Endothelial cell of umbilical vein (primary cell): ENCODE measurements around the gene TPCN1. TPM values are rescaled to one million over a fixed set of nuclear protein-coding genes. Genes with fewer than 3 reads are reported as not detected.

Experiments used
- BruUV-seq: library from RNA; stranded (reverse); fragments of 400-500 nt; replicated peaks from 2 replicates; lab custom pipeline; 2021; lab: Mats Ljungman, UMichigan
- CTCF ChIA-PET: fragments of 300-600, 350-600 bp; sonication (Branson Sonifier 250); formaldehyde crosslinking; loops from one replicate; lab custom pipeline; 2021; ENCODE audit warnings: antibody characterized with exemption, inconsistent platforms; lab: Charles Lee
- POLR2A ChIA-PET: fragments of 300-600, 350-600 bp; sonication (Branson Sonifier 250); formaldehyde crosslinking; loops from one replicate; lab custom pipeline; 2021; ENCODE audit warnings: antibody characterized with exemption, inconsistent platforms; lab: Charles Lee
- DNase-seq: peaks from one replicate; pipeline ENCODE4 v3.0.0-alpha.2; 2011; ENCODE audit warnings: low read depth, low spot score
- FAIRE-seq: peaks from 2 replicates; lab custom pipeline; 2011; peaks lifted over from hg19 to GRCh38; lab: Jason Lieb, UNC
- H2AFZ ChIP-seq: 2 replicates; pipeline ENCODE4 v1.6.0; 2012; ENCODE audit warnings: low read depth, low read length, control low read depth, inconsistent platforms
- H3K27ac ChIP-seq: 2 replicates; pipeline ENCODE4 v1.5.1; 2011; ENCODE audit warnings: low read depth, mild to moderate bottlenecking, control low read depth, low read length, moderate library complexity; ENCODE audit not compliant: insufficient read depth
- H3K27me3 ChIP-seq, 2 experiments: 2 replicates each; pipeline versions ENCODE4 v1.6.0 to v1.6.1; 2011; ENCODE audit warnings: low read length in 2 of 2, mixed read lengths in 1 of 2; ENCODE audit not compliant: control insufficient read depth in 2 of 2, insufficient read depth in 2 of 2
- H3K36me3 ChIP-seq, 2 experiments: 2 replicates in 1 of 2; 3 replicates in 1 of 2; pipeline ENCODE4 v1.5.1; 2011; ENCODE audit warnings: low read length in 2 of 2, mild to moderate bottlenecking in 1 of 2, moderate library complexity in 1 of 2; ENCODE audit not compliant: control insufficient read depth in 2 of 2, insufficient read depth in 2 of 2; ENCODE audit errors: extremely low read depth in 1 of 2
- H3K4me1 ChIP-seq: 3 replicates; pipeline ENCODE4 v1.5.1; 2011; ENCODE audit warnings: mild to moderate bottlenecking, low read length; ENCODE audit not compliant: control insufficient read depth, insufficient read depth; ENCODE audit errors: extremely low read depth
- H3K4me2 ChIP-seq: 2 replicates; pipeline ENCODE4 v1.6.1; 2011; ENCODE audit warnings: low read length, control low read depth, mixed read lengths; ENCODE audit not compliant: insufficient read depth
- H3K4me3 ChIP-seq, 3 experiments: fragments of 200-600 bp in 1 of 3; sonication (generic), shearing (Covaris generic) in 1 of 3; replicated peaks in 1 of 3; 2 replicates each; pipeline ENCODE4 v1.5.1; 2011 to 2016; ENCODE audit warnings: control low read depth in 3 of 3, low read length in 3 of 3, mild to moderate bottlenecking in 2 of 3, inconsistent platforms in 1 of 3, low read depth in 1 of 3, moderate library complexity in 1 of 3; ENCODE audit not compliant: insufficient read depth in 1 of 3
- H3K79me2 ChIP-seq: 2 replicates; pipeline ENCODE4 v1.6.0; 2012; ENCODE audit warnings: low read length, inconsistent platforms; ENCODE audit not compliant: control insufficient read depth, insufficient read depth
- H3K9ac ChIP-seq: replicated peaks from 2 replicates; pipeline ENCODE3; 2011; ENCODE audit warnings: low read length, control low read depth; ENCODE audit not compliant: insufficient read depth; ENCODE audit errors: extremely low read depth
- H3K9me1 ChIP-seq: replicated peaks from 3 replicates; pipeline ENCODE4 v1.6.0; 2011; ENCODE audit warnings: mild to moderate bottlenecking, low read length; ENCODE audit not compliant: control insufficient read depth, insufficient read depth; ENCODE audit errors: extremely low read depth
- H3K9me3 ChIP-seq: replicated peaks from 2 replicates; pipeline ENCODE4 v1.5.1; 2012; ENCODE audit warnings: low read length, inconsistent platforms; ENCODE audit not compliant: control insufficient read depth, insufficient read depth
- H4K20me1 ChIP-seq: replicated peaks from 2 replicates; pipeline ENCODE3; 2011; ENCODE audit warnings: mild to moderate bottlenecking, low read length; ENCODE audit not compliant: control insufficient read depth, insufficient read depth; ENCODE audit errors: extremely low read depth
- CTCF ChIP-seq, 2 donors: IDR thresholded peaks; 1 replicate in 1 of 2; 2 replicates in 1 of 2; pipeline ENCODE4 v1.5.1; 2011; ENCODE audit warnings: low read length in 2 of 2, mild to moderate bottlenecking in 2 of 2, moderate library complexity in 2 of 2, control low read depth in 1 of 2, inconsistent platforms in 1 of 2, low read depth in 1 of 2; ENCODE audit not compliant: insufficient read depth in 1 of 2; ENCODE audit errors: extremely low read depth in 1 of 2
- EZH2 ChIP-seq: IDR thresholded peaks from 2 replicates; pipeline ENCODE4 v1.6.1; 2012; ENCODE audit warnings: borderline replicate concordance, low read depth, mild to moderate bottlenecking, moderate library complexity, low read length, inconsistent platforms; ENCODE audit not compliant: severe bottlenecking
- FOS ChIP-seq: IDR thresholded peaks from 2 replicates; pipeline ENCODE4 v1.6.1; 2011; ENCODE audit warnings: mild to moderate bottlenecking, low read length, moderate library complexity, borderline replicate concordance; ENCODE audit not compliant: insufficient read depth
- GATA2 ChIP-seq: IDR thresholded peaks from 2 replicates; pipeline ENCODE4 v1.7.0; 2011; ENCODE audit warnings: low read depth, mild to moderate bottlenecking, moderate library complexity, mixed read lengths, low read length; ENCODE audit not compliant: insufficient read length, insufficient read depth
- MAX ChIP-seq: IDR thresholded peaks from 2 replicates; pipeline ENCODE4 v1.6.1; 2011; ENCODE audit not compliant: insufficient read depth, insufficient read length
- MYC ChIP-seq: IDR thresholded peaks from one replicate; pipeline ENCODE4 v1.6.1; 2011; ENCODE audit warnings: mild to moderate bottlenecking, low read depth, low read length
- POLR2A ChIP-seq: IDR thresholded peaks from 2 replicates; pipeline ENCODE4 v1.6.1; 2012; ENCODE audit warnings: low read depth, mild to moderate bottlenecking, control low read depth, low read length
- POLR2AphosphoS5 ChIP-seq: IDR thresholded peaks from 2 replicates; pipeline ENCODE4 v1.6.1; 2012; ENCODE audit warnings: low read depth, mild to moderate bottlenecking, control low read depth, low read length, moderate library complexity; ENCODE audit not compliant: insufficient read depth
- dilution Hi-C: fragments of 300-500 bp; cut with MboI; formaldehyde crosslinking; loops from one replicate; pipeline ENCODE4 v1.15.0; 2019; ENCODE audit warnings: low sequenced_read_pairs; ENCODE audit not compliant: extremely low pct_ligation_motif_present
- intact Hi-C: fragments of 100-400 bp; cut with micrococcal nuclease; formaldehyde crosslinking; loops from one replicate; pipeline ENCODE4 v1.10.0; 2022
- polyA plus RNA-seq, 4 experiments: library from polyadenylated mRNA; depleted of rRNA in 3 of 4; stranded (reverse) in 3 of 4; unstranded in 1 of 4; fragments of >200 nt; gene quantifications; 2 replicates each; pipeline versions ENCODE4 v1.2.1 to v1.2.3, GENCODE V29; 2011 to 2012; ENCODE audit warnings: missing spikeins in 1 of 4
- total RNA-seq: library from RNA; stranded (reverse); gene quantifications from 2 replicates; pipeline ENCODE4 v1.2.3, GENCODE V29; 2021

Gene TPCN1
- total and polyA plus RNA-seq, 2 donors (not counting 3 experiments of a cell fraction or from before 2014, with no cell fraction given): 19.5 to 28.3 TPM

- Histone ChIP-seq H3K4me1 (no peaks in the 10 kb centered on the region), H3K4me2 (no peak overlapping the region), H3K27ac (no peak overlapping the region), H3K36me3 (peaks cover 0 to 16% of the 10 kb centered on the region in 2 experiments), H3K27me3 (no peaks in the 10 kb centered on the region), H3K4me3 (no peak overlapping the region), H4K20me1 (no peaks in the 10 kb centered on the region), H3K9me3 (no peaks in the 10 kb centered on the region), H3K9ac (no peak overlapping the region), H3K79me2 (no peaks in the 10 kb centered on the region), H2AFZ (no peak overlapping the region), H3K9me1 (no peaks in the 10 kb centered on the region)
- no TSS peak for BruUV-seq
- intact Hi-C loops (no loop called here), dilution Hi-C loops (no loop called here)
- ChIA-PET POLR2A (no interaction called here), CTCF (no interaction called here)
- DNase-seq: no peak
- no peak for FAIRE-seq
- no peak for TF ChIP-seq CTCF (IDR thresholded peaks at IDR 0.05; ENCODE audit: extremely low read depth in 1 of 2, insufficient read depth in 1 of 2, low read depth in 1 of 2, low read length in 2 of 2)
- TF ChIP-seq GATA2: no peak
- TF ChIP-seq MYC: no peak
- no peak for TF ChIP-seq POLR2A
- TF ChIP-seq EZH2: no peak
- no peak for TF ChIP-seq POLR2AphosphoS5
- TF ChIP-seq FOS: no peak
- no peak for TF ChIP-seq MAX
These were observed 51.9 kb downstream of the TPCN1 start for GRCh38 chr12:113273053-113273725.
